ENCODE data around the gene STARD13. TPM values are rescaled to one million over a fixed set of nuclear protein-coding genes. Genes with fewer than 3 reads are reported as not detected.
A peak's percentile ranks its signal among the peaks of the same experiment; 100 is the strongest.

STARD13 gene
- polyA plus RNA-seq, 1 experiment, result 21.2 TPM

GRCh38 chr13:33321686-33322542, 36.4 kb upstream of the STARD13 start:
- TF ChIP-seq CTCF (IDR thresholded peaks at IDR 0.05; ENCODE audit: insufficient read depth, low read depth, low read length), result no peak
- ChIA-PET CTCF (interaction anchor here (0.8 to 1.2 kb wide), 4 partner anchors 9 to 221 kb away, joined by 3 to 4 read pairs (median 3); no protein-coding TSS in a partner anchor), POLR2A (no interaction called here)
- no peaks in the 10 kb centered on the region for H3K27me3 ChIP-seq (ENCODE audit: control insufficient read depth, insufficient read depth, low read length)
- H3K4me3 ChIP-seq (ENCODE audit: low read depth, low read length), result peak overlapping the region; percentile 28
- DNase-seq (ENCODE audit: low read depth), result no peak
- H3K36me3 ChIP-seq (ENCODE audit: control insufficient read depth, insufficient read depth, low read length), result no peaks in the 10 kb centered on the region

GRCh38 chr13:33319859-33320258, 34.3 kb upstream of the STARD13 start:
- no peaks in the 10 kb centered on the region for H3K27me3 ChIP-seq (ENCODE audit: control insufficient read depth, insufficient read depth, low read length)
- no peak for TF ChIP-seq CTCF (IDR thresholded peaks at IDR 0.05; ENCODE audit: insufficient read depth, low read depth, low read length)
- H3K4me3 ChIP-seq (ENCODE audit: low read depth, low read length), result no peak overlapping the region
- H3K36me3 ChIP-seq (ENCODE audit: control insufficient read depth, insufficient read depth, low read length), result no peaks in the 10 kb centered on the region
- ChIA-PET CTCF (interaction anchor here (0.8 to 1.4 kb wide), 2 partner anchors 26 to 208 kb away, joined by 3 read pairs; no protein-coding TSS in a partner anchor), POLR2A (no interaction called here)
- no peak for DNase-seq (ENCODE audit: low read depth)

- ChIA-PET POLR2A (no interaction called here), CTCF (no interaction called here)
- DNase-seq (ENCODE audit: low read depth), result no peak
- H3K36me3 ChIP-seq (ENCODE audit: control insufficient read depth, insufficient read depth, low read length), result no peaks in the 10 kb centered on the region
- no peaks in the 10 kb centered on the region for H3K27me3 ChIP-seq (ENCODE audit: control insufficient read depth, insufficient read depth, low read length)
- no peak overlapping the region for H3K4me3 ChIP-seq (ENCODE audit: low read depth, low read length)
- TF ChIP-seq CTCF (IDR thresholded peaks at IDR 0.05; ENCODE audit: insufficient read depth, low read depth, low read length), result no peak
These were observed 33.2 kb upstream of the STARD13 start for GRCh38 chr13:33318744-33319143.

GRCh38 chr13:33318037-33318436, 32.5 kb upstream of the STARD13 start:
- TF ChIP-seq CTCF (IDR thresholded peaks at IDR 0.05; ENCODE audit: insufficient read depth, low read depth, low read length), result no peak
- H3K4me3 ChIP-seq (ENCODE audit: low read depth, low read length), result no peak overlapping the region
- no peak for DNase-seq (ENCODE audit: low read depth)
- H3K36me3 ChIP-seq (ENCODE audit: control insufficient read depth, insufficient read depth, low read length), result no peaks in the 10 kb centered on the region
- H3K27me3 ChIP-seq (ENCODE audit: control insufficient read depth, insufficient read depth, low read length), result no peaks in the 10 kb centered on the region
- CTCF ChIA-PET, result no interaction called here
- POLR2A ChIA-PET, result no interaction called here

GRCh38 chr13:33316890-33317289, 31.3 kb upstream of the STARD13 start:
- Histone ChIP-seq H3K36me3 (ENCODE audit: control insufficient read depth, insufficient read depth, low read length) (no peaks in the 10 kb centered on the region), H3K27me3 (ENCODE audit: control insufficient read depth, insufficient read depth, low read length) (no peaks in the 10 kb centered on the region), H3K4me3 (ENCODE audit: low read depth, low read length) (no peak overlapping the region)
- no peak for TF ChIP-seq CTCF (IDR thresholded peaks at IDR 0.05; ENCODE audit: insufficient read depth, low read depth, low read length)
- DNase-seq (ENCODE audit: low read depth), result no peak
- ChIA-PET CTCF (interaction anchor here (1.0 kb wide), 1 partner anchor 171 kb away, joined by 3 read pairs; no protein-coding TSS in a partner anchor), POLR2A (no interaction called here)

All from BJ (cell line).